SHP77 treated with DMSO at 0.1 percent for 48 hours (cell line): Measurements from ENCODE around the gene MRGPRF.

Source experiments
- DNase-seq: peaks from one replicate; lab custom pipeline; 2025; lab: John Stamatoyannopoulos, UW

MRGPRF gene

GRCh38 chr11:68963779-68964178 is 49.3 kb downstream of the MRGPRF start:
- DNase-seq, result no peak

DNA sequence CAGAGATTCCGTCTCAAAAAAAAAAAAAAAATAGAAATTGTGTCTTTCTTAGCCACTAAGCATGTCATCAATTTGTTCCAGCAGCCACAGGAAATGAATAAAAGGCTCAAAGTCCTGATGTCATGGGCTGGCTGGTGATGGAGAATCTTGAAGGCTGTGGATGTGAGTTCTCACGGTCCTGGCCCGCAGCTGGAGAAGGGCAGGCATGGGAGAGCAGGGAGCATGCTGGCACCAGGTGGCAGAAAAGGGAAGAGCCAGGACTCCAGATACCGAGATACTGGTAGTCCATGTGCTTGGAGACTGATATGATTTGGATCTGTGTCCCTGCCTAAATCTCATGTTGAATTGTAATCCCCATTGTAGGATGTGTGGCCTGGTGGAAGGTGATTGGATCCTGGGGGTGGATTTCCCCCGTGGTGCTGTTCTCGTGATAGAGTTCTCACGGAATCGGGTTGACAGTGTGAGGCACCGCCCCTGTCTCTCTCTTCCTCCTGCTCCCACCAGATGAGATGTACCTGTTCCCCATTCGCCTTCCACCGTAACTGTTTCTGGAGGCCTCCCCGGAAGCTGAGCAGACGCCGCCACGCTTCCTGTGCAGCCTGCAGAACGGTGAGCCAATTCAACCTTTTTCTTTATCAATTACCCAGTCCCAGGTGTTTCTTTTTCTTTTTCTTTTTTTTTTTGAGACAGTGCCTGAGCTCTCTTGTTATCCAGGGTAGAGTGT is 50.4 kb downstream of the MRGPRF start:
- DNase-seq, result no peak

DNA sequence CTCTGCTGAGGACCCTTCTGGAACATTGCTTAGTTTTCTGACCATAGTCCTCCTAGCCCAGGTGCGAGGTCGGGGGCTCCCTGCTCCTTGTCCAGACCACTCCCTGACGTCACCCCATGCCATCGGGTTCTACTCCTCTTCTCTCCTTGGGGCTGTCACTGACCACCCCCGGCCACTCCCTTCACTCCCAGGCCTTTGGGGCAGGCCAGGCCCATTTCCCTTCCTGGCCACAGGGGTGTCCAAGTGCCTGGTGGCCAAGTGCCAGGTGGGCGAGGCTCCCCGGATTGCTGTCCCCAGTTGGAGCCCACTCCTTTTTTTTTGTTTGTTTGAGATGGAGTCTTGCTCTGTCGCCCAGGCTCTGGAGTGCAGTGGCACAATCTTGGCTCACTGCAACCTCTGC is 51.8 kb downstream of the MRGPRF start:
- DNase-seq, result no peak

DNA sequence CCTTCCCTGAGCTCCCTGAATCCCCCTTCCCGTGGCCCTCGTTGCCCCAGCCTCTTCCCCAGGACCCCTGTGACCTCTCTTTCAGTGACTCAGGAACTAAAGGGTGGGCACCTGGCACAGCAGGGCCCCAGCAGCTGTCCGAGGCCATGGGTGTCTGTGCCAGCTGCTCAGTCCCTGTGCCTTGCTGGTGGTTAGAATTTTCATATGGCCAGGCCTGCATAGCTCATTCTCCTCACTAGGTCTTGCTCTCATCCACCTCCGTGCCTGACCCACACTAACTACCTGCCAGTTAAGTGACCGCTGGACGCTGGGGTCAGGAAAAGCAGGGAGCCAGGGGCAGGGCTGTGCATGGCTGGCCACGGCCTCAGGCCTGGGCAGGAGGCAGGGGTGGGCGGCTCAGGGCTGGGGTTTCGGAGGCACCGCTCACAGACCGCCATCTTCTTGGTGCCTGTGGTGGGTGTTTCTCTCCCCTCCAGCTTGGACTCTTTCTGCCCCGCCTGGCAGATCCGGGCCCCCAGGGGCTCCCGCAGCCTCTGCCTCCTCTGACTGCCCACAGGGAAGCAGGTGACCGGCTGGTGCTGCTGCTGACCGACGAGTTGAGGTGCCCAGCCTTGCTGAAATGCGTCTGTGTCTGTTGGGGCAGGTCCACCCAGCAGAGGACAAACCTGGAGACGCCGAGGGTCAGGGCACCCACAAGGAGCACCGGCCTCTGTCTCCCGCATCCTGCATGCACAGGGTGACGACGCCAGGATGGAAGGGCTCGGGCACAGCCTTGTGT is 52.6 kb downstream of the MRGPRF start:
- DNase-seq, result no peak

GRCh38 chr11:68959465-68960293 is 53.4 kb downstream of the MRGPRF start:
- DNase-seq, result no peak

DNA sequence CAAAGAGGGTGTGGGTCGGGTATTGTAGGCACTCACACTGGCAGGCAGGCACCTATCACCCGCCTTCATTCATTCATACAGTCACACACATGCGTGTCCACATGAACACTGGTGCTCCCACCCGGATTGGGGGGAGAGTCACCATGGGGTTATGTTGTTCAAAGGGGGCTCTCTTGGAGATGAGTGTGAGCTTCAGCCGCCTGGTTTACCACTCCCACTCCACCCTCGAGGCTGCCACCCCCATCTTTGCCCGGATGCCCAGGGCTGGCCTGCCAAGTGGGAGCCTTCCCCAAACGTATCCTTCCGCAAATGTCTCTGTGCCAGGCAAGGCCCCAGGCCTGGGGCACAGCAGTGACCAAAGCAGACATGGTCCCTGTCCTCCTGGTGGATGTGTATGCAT is 54.8 kb downstream of the MRGPRF start:
- DNase-seq, result no peak

GRCh38 chr11:68956547-68957254 is 56.3 kb downstream of the MRGPRF start:
- no peak for DNase-seq

DNA sequence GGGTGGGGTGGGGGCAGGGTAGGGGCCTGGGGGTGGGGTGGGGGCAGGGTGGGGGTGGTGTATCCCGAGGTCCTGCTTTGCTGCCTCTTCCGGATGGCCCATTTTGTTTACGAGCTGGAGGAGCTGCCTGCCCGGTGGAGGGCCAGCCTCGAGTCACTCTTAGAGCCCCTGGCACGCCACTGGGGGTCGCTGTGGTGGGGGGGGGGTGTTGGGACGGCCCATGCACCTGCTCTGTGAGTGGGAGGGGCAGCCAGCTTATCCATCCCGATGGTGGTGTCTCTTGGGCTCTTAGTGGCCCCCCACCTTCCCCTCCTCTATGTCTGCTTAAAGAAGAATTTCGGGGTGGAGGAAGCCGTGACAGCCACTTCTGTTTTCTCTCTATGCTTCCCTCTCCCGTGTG is 56.9 kb downstream of the MRGPRF start:
- DNase-seq, result no peak

GRCh38 chr11:68955607-68955958 is 57.5 kb downstream of the MRGPRF start:
- no peak for DNase-seq

GRCh38 chr11:68954836-68955606 is 58.0 kb downstream of the MRGPRF start:
- DNase-seq, result no peak
